ENCODE data around the gene UEVLD. TPM values are rescaled to one million over a fixed set of nuclear protein-coding genes. Genes with fewer than 3 reads are reported as not detected.

UEVLD gene
- total RNA-seq, 1 experiment from 2014 or later: 26.7 TPM

DNA sequence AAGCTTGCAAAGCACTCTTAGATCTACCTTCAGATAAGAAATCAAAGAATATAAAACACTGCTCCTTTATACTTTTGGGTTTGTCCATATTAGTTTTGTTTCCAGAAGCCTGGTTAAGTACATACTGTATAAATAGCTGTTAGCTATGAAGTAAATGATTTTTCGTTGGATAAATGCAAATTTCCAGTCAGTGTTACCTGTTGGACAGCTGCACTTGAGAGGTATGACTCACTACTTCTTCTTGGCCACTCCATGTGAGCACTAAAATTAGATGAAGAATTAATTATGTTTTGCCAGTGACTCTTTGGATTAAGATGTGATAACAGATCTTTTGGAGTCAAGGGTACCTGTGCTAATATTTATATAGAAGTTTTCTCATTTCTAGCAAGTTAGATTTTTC, 52.3 kb downstream of the UEVLD start:
- no peaks in the 10 kb centered on the region for H3K27me3 ChIP-seq (ENCODE audit: control insufficient read depth, insufficient read depth, low read length)
- DNase-seq (ENCODE audit: low read depth, low spot score) (no peak), ATAC-seq (no peak)
- no peaks in the 10 kb centered on the region for H3K9me3 ChIP-seq (ENCODE audit: control insufficient read depth, insufficient read depth, low read depth, low read length)
- H3K4me3 ChIP-seq (ENCODE audit: low read depth in 2 of 2, low read length in 2 of 2): no peak overlapping the region
- no peak overlapping the region for H3K27ac ChIP-seq (ENCODE audit: low read length)
- TF ChIP-seq CTCF (IDR thresholded peaks at IDR 0.05): no peak
- TF ChIP-seq TCF7L2 (IDR thresholded peaks at IDR 0.05; ENCODE audit: low read depth, low read length): no peak
- TF ChIP-seq SIN3A (IDR thresholded peaks at IDR 0.05; ENCODE audit: borderline replicate concordance, insufficient read depth, low read depth, low read length): no peak
- TF ChIP-seq, protein P1, sequence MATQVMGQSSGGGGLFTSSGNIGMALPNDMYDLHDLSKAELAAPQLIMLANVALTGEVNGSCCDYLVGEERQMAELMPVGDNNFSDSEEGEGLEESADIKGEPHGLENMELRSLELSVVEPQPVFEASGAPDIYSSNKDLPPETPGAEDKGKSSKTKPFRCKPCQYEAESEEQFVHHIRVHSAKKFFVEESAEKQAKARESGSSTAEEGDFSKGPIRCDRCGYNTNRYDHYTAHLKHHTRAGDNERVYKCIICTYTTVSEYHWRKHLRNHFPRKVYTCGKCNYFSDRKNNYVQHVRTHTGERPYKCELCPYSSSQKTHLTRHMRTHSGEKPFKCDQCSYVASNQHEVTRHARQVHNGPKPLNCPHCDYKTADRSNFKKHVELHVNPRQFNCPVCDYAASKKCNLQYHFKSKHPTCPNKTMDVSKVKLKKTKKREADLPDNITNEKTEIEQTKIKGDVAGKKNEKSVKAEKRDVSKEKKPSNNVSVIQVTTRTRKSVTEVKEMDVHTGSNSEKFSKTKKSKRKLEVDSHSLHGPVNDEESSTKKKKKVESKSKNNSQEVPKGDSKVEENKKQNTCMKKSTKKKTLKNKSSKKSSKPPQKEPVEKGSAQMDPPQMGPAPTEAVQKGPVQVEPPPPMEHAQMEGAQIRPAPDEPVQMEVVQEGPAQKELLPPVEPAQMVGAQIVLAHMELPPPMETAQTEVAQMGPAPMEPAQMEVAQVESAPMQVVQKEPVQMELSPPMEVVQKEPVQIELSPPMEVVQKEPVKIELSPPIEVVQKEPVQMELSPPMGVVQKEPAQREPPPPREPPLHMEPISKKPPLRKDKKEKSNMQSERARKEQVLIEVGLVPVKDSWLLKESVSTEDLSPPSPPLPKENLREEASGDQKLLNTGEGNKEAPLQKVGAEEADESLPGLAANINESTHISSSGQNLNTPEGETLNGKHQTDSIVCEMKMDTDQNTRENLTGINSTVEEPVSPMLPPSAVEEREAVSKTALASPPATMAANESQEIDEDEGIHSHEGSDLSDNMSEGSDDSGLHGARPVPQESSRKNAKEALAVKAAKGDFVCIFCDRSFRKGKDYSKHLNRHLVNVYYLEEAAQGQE (IDR thresholded peaks at IDR 0.05; ENCODE audit: insufficient read depth in 1 of 2, low read depth in 2 of 2, low read length in 1 of 2): no peak
- no peak for TF ChIP-seq POLR2AphosphoS5 (IDR thresholded peaks at IDR 0.05; ENCODE audit: low read depth, low read length)
- ChIA-PET CTCF (no interaction called here), POLR2A (interaction anchor here (0.6 kb wide), 2 partner anchors 10 to 34 kb away, joined by 4 to 5 read pairs; no protein-coding TSS in a partner anchor)
- BruUV-seq (replicated peaks): no TSS peak
- no peaks in the 10 kb centered on the region for H3K4me1 ChIP-seq (ENCODE audit: control insufficient read depth, insufficient read depth, low read length)
- in situ Hi-C loops (cut with HindIII; ENCODE audit: low pct_unique_long_range_greater_than_20kb, low sequenced_read_pairs): no loop called here
- H3K36me3 ChIP-seq (ENCODE audit: control insufficient read depth, insufficient read depth, low read length): peaks cover 6% of the 10 kb centered on the region
- intact Hi-C loops (cut with micrococcal nuclease; ENCODE audit: unreplicated experiment): loop anchor here (10.0 kb wide), 1 partner anchor 229 kb away; no protein-coding TSS in a partner anchor

DNA sequence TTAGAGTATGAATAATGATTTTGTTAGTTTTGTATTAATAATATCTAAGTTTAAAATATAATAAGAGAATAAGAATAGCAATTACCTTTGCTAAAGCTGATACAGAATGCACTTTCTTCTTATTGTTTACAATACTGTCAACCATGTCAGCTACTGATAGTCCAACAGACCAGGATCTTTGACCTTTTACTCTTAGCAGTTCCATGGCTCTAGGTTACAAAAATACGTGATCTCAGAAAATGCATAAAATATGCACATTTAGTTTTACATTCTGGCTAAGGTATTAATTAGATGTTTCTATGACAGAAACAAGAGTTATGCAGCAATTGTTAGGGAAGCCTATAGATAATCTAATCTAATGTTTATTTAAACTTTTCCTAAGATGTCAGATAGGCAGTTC, 54.3 kb downstream of the UEVLD start:
- POLR2A ChIA-PET: interaction anchor here (0.6 to 1.1 kb wide), 2 partner anchors 36 to 94 kb away, joined by 4 to 5 read pairs; no protein-coding TSS in a partner anchor
- Histone ChIP-seq H3K9me3 (ENCODE audit: control insufficient read depth, insufficient read depth, low read depth, low read length) (no peaks in the 10 kb centered on the region), H3K4me3 (ENCODE audit: low read depth in 2 of 2, low read length in 2 of 2) (no peak overlapping the region), H3K27me3 (ENCODE audit: control insufficient read depth, insufficient read depth, low read length) (no peaks in the 10 kb centered on the region), H3K36me3 (ENCODE audit: control insufficient read depth, insufficient read depth, low read length) (peaks cover 9% of the 10 kb centered on the region), H3K4me1 (ENCODE audit: control insufficient read depth, insufficient read depth, low read length) (peaks cover 6% of the 10 kb centered on the region), H3K27ac (ENCODE audit: low read length) (no peak overlapping the region)
- ATAC-seq (no peak), DNase-seq (ENCODE audit: low read depth, low spot score) (no peak)
- CTCF ChIA-PET: no interaction called here
- in situ Hi-C loops (cut with HindIII; ENCODE audit: low pct_unique_long_range_greater_than_20kb, low sequenced_read_pairs): no loop called here
- no TSS peak for BruUV-seq (replicated peaks)
- TF ChIP-seq POLR2AphosphoS5 (IDR thresholded peaks at IDR 0.05; ENCODE audit: low read depth, low read length) (no peak), TCF7L2 (IDR thresholded peaks at IDR 0.05; ENCODE audit: low read depth, low read length) (no peak), CTCF (IDR thresholded peaks at IDR 0.05) (no peak)
- intact Hi-C loops (cut with micrococcal nuclease; ENCODE audit: unreplicated experiment): loop anchor here (10.0 kb wide), 1 partner anchor 231 kb away; no protein-coding TSS in a partner anchor

Measured in Panc1 (cell line).